ENCODE results near the gene ZNF280B.

The ZNF280B gene

GRCh38 chr22:22547692-22548300, 39.3 kb upstream of the ZNF280B start:
- no peak for TF ChIP-seq CTCF (IDR thresholded peaks at IDR 0.05; ENCODE audit: control extremely low read depth, extremely low read depth, low read depth, missing control alignments)
- ChIA-PET POLR2A (no interaction called here), CTCF (interaction anchor here (1.6 kb wide), 1 partner anchor 11 kb away, joined by 4 read pairs; the partner anchor contains the start of gene PRAME)
- no peak for DNase-seq (ENCODE audit: extremely low spot score)

- DNase-seq (ENCODE audit: extremely low spot score) = no peak
- ChIA-PET CTCF (interaction anchor here (1.6 kb wide), 1 partner anchor 12 kb away, joined by 4 read pairs; the partner anchor contains the start of gene PRAME), POLR2A (no interaction called here)
- TF ChIP-seq CTCF (IDR thresholded peaks at IDR 0.05; ENCODE audit: control extremely low read depth, extremely low read depth, low read depth, missing control alignments) = no peak
These were observed 38.7 kb upstream of the ZNF280B start for GRCh38 chr22:22547226-22547625.

- CTCF ChIA-PET = no interaction called here
- TF ChIP-seq CTCF (IDR thresholded peaks at IDR 0.05; ENCODE audit: control extremely low read depth, extremely low read depth, low read depth, missing control alignments) = no peak
- POLR2A ChIA-PET = no interaction called here
- DNase-seq (ENCODE audit: extremely low spot score) = no peak
These were observed 37.9 kb upstream of the ZNF280B start for GRCh38 chr22:22546490-22546889.

- no peak for DNase-seq (ENCODE audit: extremely low spot score)
- CTCF ChIA-PET = interaction anchor here (1.4 kb wide), 1 partner anchor 42 kb away, joined by 3 read pairs; no protein-coding TSS in a partner anchor
- POLR2A ChIA-PET = no interaction called here
- TF ChIP-seq CTCF (IDR thresholded peaks at IDR 0.05; ENCODE audit: control extremely low read depth, extremely low read depth, low read depth, missing control alignments) = no peak
These were observed 36.5 kb upstream of the ZNF280B start for GRCh38 chr22:22545084-22545483.

GRCh38 chr22:22538226-22538989, 29.9 kb upstream of the ZNF280B start:
- CTCF ChIA-PET = interaction anchor here (1.1 kb wide), 1 partner anchor 38 kb away, joined by 3 read pairs; no protein-coding TSS in a partner anchor
- TF ChIP-seq CTCF (IDR thresholded peaks at IDR 0.05; ENCODE audit: control extremely low read depth, extremely low read depth, low read depth, missing control alignments) = no peak
- POLR2A ChIA-PET = interaction anchor here (0.5 kb wide), 1 partner anchor 561 kb away, joined by 3 read pairs; no protein-coding TSS in a partner anchor
- no peak for DNase-seq (ENCODE audit: extremely low spot score)

GRCh38 chr22:22536916-22537315, 28.4 kb upstream of the ZNF280B start:
- CTCF ChIA-PET = no interaction called here
- POLR2A ChIA-PET = no interaction called here
- no peak for TF ChIP-seq CTCF (IDR thresholded peaks at IDR 0.05; ENCODE audit: control extremely low read depth, extremely low read depth, low read depth, missing control alignments)
- DNase-seq (ENCODE audit: extremely low spot score) = no peak

All from GM10248 (cell line).